BLaER1 treated with 17β-estradiol and CSF1 and Interleukin-3, amounts not matched to agents 10 nM and 100 nM (cell line): ENCODE measurements around the gene CD9.

Experiments
- H3K27ac ChIP-seq, 11 experiments: shearing (Covaris generic); formaldehyde crosslinking; 2 replicates each; pipeline ENCODE4 v1.8.1; 2022
- H3K27me3 ChIP-seq, 11 experiments: shearing (Covaris generic); formaldehyde crosslinking; 2 replicates each; pipeline ENCODE4 v1.8.1; 2022
- H3K36me3 ChIP-seq, 11 experiments: shearing (Covaris generic); formaldehyde crosslinking; 2 replicates each; pipeline ENCODE4 v1.8.1; 2022
- H3K4me1 ChIP-seq, 10 experiments: shearing (Covaris generic); formaldehyde crosslinking; 2 replicates each; pipeline ENCODE4 v1.8.1; 2022
- H3K4me2 ChIP-seq, 11 experiments: shearing (Covaris generic); formaldehyde crosslinking; 2 replicates each; pipeline ENCODE4 v1.8.1; 2022
- H3K4me3 ChIP-seq, 10 experiments: shearing (Covaris generic); formaldehyde crosslinking; 2 replicates each; pipeline ENCODE4 v1.8.1; 2022
- H3K9ac ChIP-seq, 11 experiments: shearing (Covaris generic); formaldehyde crosslinking; 2 replicates each; pipeline ENCODE4 v1.8.1; 2022
- H3K9me3 ChIP-seq, 11 experiments: shearing (Covaris generic); formaldehyde crosslinking; replicated peaks in 1 of 11; 2 replicates each; pipeline ENCODE4 v1.8.1; 2022
- H4K20me1 ChIP-seq, 11 experiments: shearing (Covaris generic); formaldehyde crosslinking; 2 replicates each; pipeline ENCODE4 v1.8.1; 2022
- Cebpa-rat ChIP-seq, 11 experiments: shearing (Covaris generic); IDR thresholded peaks; 2 replicates each; pipeline ENCODE4 v1.8.1; 2022

Gene CD9

GRCh38 chr12:6237830-6238229, 37.6 kb downstream of the CD9 start:
- Histone ChIP-seq H3K4me2 (no peak overlapping the region), H4K20me1 (peaks cover 0 to 75% (median 0%) of the 10 kb centered on the region in 11 experiments; a peak in 9 of 22 replicates), H3K4me1 (peaks cover 28 to 62% (median 43%) of the 10 kb centered on the region in 10 experiments), H3K27ac (no peak overlapping the region), H3K4me3 (no peak overlapping the region), H3K27me3 (no peaks in the 10 kb centered on the region), H3K36me3 (peaks cover 74 to 90% (median 87%) of the 10 kb centered on the region in 11 experiments), H3K9ac (0 out of 22 replicates have a peak overlapping the region, but pooled peaks of 1 of the 11 experiments have one; percentile 9), H3K9me3 (no peaks in the 10 kb centered on the region)
- TF ChIP-seq Cebpa-rat (IDR thresholded peaks at IDR 0.05), result no peak

DNA sequence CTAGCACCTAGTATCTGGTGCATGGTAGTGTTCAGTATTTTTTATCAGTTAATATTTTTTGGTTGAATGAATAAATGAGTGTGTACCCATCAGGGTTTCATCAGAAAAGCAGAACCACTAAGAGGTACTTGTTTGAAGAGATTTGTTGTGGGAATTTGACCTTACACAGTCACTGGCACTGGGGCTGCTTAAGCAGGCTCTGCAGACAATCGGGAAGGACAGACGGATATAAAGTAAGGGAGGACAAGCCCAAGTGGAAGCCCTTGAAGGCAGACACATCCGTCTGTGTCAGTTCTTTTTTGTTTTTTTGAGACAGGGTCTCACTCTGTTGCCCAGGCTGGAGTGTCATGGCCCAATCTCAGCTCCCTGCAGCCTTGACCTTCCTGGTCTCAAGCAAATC, 38.7 kb downstream of the CD9 start:
- no peak overlapping the region for H3K27ac ChIP-seq
- no peak overlapping the region for H3K4me3 ChIP-seq
- peaks cover 0 to 64% (median 0%) of the 10 kb centered on the region in 11 experiments; a peak in 8 of 22 replicates for H4K20me1 ChIP-seq
- H3K36me3 ChIP-seq, result peaks cover 64 to 79% (median 76%) of the 10 kb centered on the region in 11 experiments
- H3K27me3 ChIP-seq, result no peaks in the 10 kb centered on the region
- H3K9ac ChIP-seq, result no peak overlapping the region
- TF ChIP-seq Cebpa-rat (IDR thresholded peaks at IDR 0.05), result no peak
- H3K4me1 ChIP-seq, result peaks cover 17 to 51% (median 33%) of the 10 kb centered on the region in 10 experiments
- H3K4me2 ChIP-seq, result no peak overlapping the region
- H3K9me3 ChIP-seq, result 0 out of 22 replicates have a peak, but pooled peaks cover 0 to 1% (median 0%) of the 10 kb centered on the region in 11 experiments

DNA sequence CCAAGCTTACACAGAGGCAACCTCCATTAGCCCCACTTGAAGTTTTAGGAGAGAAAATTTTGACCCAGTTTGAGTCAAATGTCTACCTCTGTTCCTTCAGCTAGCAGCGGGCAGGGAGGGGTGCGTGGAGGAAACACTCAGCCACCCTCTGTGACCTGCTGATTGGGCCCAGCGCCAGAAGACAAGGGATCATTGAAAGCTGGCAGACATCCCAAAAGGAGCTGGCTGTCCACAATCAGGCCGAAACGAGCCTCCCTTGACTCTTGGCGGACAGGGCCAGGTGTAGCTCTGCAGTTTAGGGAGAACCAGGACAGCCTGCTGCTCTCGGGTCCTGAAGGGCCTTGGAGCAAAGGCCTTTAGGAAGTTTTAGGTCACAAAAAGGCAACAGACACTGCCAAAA, 41.3 kb downstream of the CD9 start:
- Histone ChIP-seq H3K9me3 (peaks cover 0 to 25% (median 18%) of the 10 kb centered on the region in 11 experiments; a peak in 21 of 22 replicates), H3K4me3 (no peak overlapping the region), H3K4me1 (peaks cover 0 to 25% (median 7%) of the 10 kb centered on the region in 10 experiments; a peak in 12 of 20 replicates), H3K27ac (peak overlapping the region in 3 of 11 experiments; percentile 10 to 43 (median 14); a peak in 5 of 22 replicates), H3K36me3 (peaks cover 39 to 59% (median 50%) of the 10 kb centered on the region in 11 experiments), H3K9ac (no peak overlapping the region), H4K20me1 (peaks cover 0 to 38% (median 0%) of the 10 kb centered on the region in 11 experiments; a peak in 5 of 22 replicates), H3K4me2 (0 out of 22 replicates have a peak overlapping the region, but pooled peaks of 1 of the 11 experiments have one; percentile 20), H3K27me3 (no peaks in the 10 kb centered on the region)
- no peak for TF ChIP-seq Cebpa-rat (IDR thresholded peaks at IDR 0.05)

DNA sequence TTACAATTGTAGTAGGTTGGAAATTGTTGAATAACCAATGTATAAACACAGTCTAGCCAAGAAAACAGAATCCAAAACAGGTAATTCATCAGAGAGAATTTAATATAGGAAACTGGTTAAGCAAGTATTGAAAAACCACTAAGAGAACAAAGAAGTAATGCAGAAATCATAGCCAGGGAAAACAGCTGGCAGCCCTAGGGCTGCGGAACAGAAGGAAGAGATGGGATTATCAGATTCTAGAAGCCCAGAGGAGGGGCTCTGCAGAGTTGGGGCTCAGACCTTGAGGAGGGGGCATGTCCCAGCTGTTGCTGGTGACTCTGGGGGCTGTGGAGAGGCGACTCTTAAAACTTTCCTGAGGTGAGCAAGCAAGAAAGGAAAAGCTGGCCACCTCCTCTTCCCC, 49.4 kb downstream of the CD9 start:
- no peak overlapping the region for H3K27ac ChIP-seq
- peaks cover 0 to 7% (median 0%) of the 10 kb centered on the region in 11 experiments; a peak in 1 of 22 replicates for H3K36me3 ChIP-seq
- H3K4me3 ChIP-seq, result no peak overlapping the region
- H4K20me1 ChIP-seq, result no peaks in the 10 kb centered on the region
- H3K4me2 ChIP-seq, result no peak overlapping the region
- peaks cover 0 to 16% (median 14%) of the 10 kb centered on the region in 11 experiments; a peak in 21 of 22 replicates for H3K9me3 ChIP-seq
- TF ChIP-seq Cebpa-rat (IDR thresholded peaks at IDR 0.05), result no peak
- H3K9ac ChIP-seq, result no peak overlapping the region
- no peaks in the 10 kb centered on the region for H3K4me1 ChIP-seq
- H3K27me3 ChIP-seq, result no peaks in the 10 kb centered on the region

GRCh38 chr12:6250343-6250742, 50.1 kb downstream of the CD9 start:
- Histone ChIP-seq H3K27ac (no peak overlapping the region), H3K9ac (no peak overlapping the region), H3K4me1 (no peaks in the 10 kb centered on the region), H3K9me3 (peaks cover 0 to 9% (median 7%) of the 10 kb centered on the region in 11 experiments; a peak in 18 of 22 replicates), H4K20me1 (no peaks in the 10 kb centered on the region), H3K4me2 (no peak overlapping the region), H3K27me3 (no peaks in the 10 kb centered on the region), H3K4me3 (no peak overlapping the region), H3K36me3 (0 out of 22 replicates have a peak, but pooled peaks cover 0 to under 1% (median 0%) of the 10 kb centered on the region in 11 experiments)
- no peak for TF ChIP-seq Cebpa-rat (IDR thresholded peaks at IDR 0.05)

DNA sequence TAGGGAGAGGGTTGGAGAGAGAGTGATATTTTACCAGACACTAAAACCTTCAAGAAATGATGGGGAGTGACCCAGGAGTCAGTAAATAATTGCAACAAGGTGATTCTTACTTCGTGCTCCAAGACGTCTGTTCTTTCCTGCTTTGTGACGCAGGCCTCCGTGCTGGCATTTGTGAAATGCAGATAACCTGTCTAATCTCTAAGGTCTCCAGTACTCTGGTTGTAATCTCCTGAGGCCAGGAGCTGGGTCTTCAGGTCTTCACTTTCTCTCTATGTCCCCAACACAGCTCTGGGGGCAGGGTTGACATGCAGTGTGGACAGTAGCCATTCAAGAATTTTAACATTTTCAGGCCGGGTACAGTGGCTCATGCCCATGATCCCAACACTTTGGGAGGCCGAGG, 53.1 kb downstream of the CD9 start:
- H3K9ac ChIP-seq, result no peak overlapping the region
- no peak overlapping the region for H3K4me3 ChIP-seq
- H3K4me1 ChIP-seq, result no peaks in the 10 kb centered on the region
- no peak for TF ChIP-seq Cebpa-rat (IDR thresholded peaks at IDR 0.05)
- H3K36me3 ChIP-seq, result no peaks in the 10 kb centered on the region
- no peak overlapping the region for H3K27ac ChIP-seq
- no peaks in the 10 kb centered on the region for H4K20me1 ChIP-seq
- no peaks in the 10 kb centered on the region for H3K27me3 ChIP-seq
- peaks cover 7 to 17% (median 12%) of the 10 kb centered on the region in 11 experiments for H3K9me3 ChIP-seq
- H3K4me2 ChIP-seq, result no peak overlapping the region

DNA sequence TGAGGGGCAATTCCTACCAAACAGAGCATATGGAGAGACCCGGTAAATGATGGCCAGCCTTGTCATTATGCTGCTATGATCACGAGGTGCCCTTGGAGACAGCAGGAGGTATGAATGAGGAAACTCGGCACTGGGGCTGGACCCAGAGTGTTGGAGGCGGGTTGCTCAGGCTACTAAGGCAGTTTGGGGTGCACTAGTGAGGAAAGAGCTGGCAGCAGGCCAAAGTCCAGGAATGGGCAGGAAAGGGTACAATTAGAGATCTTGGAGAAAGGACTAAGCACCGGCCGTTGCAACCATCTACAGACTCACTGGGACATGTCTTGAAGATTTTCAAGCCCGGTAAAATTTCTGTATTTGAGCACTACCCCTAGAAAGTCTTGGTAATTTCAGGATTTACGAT, 54.3 kb downstream of the CD9 start:
- H3K36me3 ChIP-seq, result no peaks in the 10 kb centered on the region
- TF ChIP-seq Cebpa-rat (IDR thresholded peaks at IDR 0.05), result no peak
- no peak overlapping the region for H3K27ac ChIP-seq
- H4K20me1 ChIP-seq, result no peaks in the 10 kb centered on the region
- no peaks in the 10 kb centered on the region for H3K4me1 ChIP-seq
- H3K9me3 ChIP-seq, result peaks cover 14 to 25% (median 20%) of the 10 kb centered on the region in 11 experiments
- H3K9ac ChIP-seq, result no peak overlapping the region
- no peak overlapping the region for H3K4me3 ChIP-seq
- H3K27me3 ChIP-seq, result no peaks in the 10 kb centered on the region
- H3K4me2 ChIP-seq, result no peak overlapping the region

DNA sequence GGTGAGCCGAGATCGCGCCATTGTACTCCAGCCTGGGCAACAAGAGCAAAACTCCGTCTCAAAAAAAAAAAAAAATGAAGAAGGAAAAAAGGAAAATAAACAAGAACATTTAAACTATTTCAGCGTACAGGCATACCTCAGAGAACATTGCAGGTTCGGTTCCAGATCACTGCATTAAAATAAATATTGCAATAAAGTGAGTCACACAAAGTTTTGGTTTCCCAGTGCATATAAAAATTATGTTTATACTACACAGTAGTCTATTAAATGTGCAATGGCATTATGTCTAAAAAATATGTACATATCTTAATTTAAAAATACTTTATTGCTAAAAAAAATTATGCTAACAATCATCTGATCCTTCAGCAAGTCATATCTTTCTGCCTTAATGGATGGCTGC, 56.8 kb downstream of the CD9 start:
- H3K27ac ChIP-seq, result no peak overlapping the region
- no peaks in the 10 kb centered on the region for H3K27me3 ChIP-seq
- H3K4me1 ChIP-seq, result peaks cover 0 to 3% (median under 1%) of the 10 kb centered on the region in 10 experiments; a peak in 10 of 20 replicates
- no peaks in the 10 kb centered on the region for H4K20me1 ChIP-seq
- no peaks in the 10 kb centered on the region for H3K36me3 ChIP-seq
- H3K9me3 ChIP-seq, result peaks cover 14 to 25% (median 20%) of the 10 kb centered on the region in 11 experiments
- H3K9ac ChIP-seq, result no peak overlapping the region
- TF ChIP-seq Cebpa-rat (IDR thresholded peaks at IDR 0.05), result no peak
- no peak overlapping the region for H3K4me2 ChIP-seq
- no peak overlapping the region for H3K4me3 ChIP-seq

DNA sequence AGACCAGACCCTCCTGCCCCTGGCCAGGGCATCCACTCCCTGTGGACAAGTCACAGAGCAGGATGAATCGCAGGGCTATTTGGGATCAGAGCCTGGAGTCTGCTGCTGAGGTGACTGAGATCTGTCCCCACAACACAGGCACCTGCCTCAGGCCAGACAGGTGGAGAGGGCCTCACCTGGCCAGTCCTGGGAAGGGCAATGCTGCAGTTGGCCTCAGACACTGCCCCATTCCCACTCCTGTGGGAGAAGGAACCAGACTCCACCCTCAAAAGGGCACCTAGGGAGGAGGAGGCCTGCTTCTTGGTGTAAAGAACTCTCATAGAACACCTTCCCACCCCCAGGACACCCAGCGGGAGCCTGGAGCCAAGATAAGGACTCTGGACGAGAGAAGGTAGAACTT, 62.0 kb downstream of the CD9 start:
- Histone ChIP-seq H3K4me1 (peaks cover 12 to 25% (median 18%) of the 10 kb centered on the region in 10 experiments), H3K27ac (no peak overlapping the region), H3K9ac (no peak overlapping the region), H3K36me3 (no peaks in the 10 kb centered on the region), H3K4me3 (no peak overlapping the region), H3K9me3 (peaks cover 14 to 22% (median 19%) of the 10 kb centered on the region in 11 experiments), H4K20me1 (no peaks in the 10 kb centered on the region), H3K4me2 (peak overlapping the region; percentile 17 to 60 (median 39); a peak in 18 of 22 replicates), H3K27me3 (no peaks in the 10 kb centered on the region)
- no peak for TF ChIP-seq Cebpa-rat (IDR thresholded peaks at IDR 0.05)

GRCh38 chr12:6262623-6263022, 62.4 kb downstream of the CD9 start:
- Histone ChIP-seq H4K20me1 (no peaks in the 10 kb centered on the region), H3K9me3 (peaks cover 11 to 18% (median 14%) of the 10 kb centered on the region in 11 experiments), H3K4me3 (no peak overlapping the region), H3K9ac (no peak overlapping the region), H3K4me2 (peak overlapping the region; percentile 17 to 60 (median 39); a peak in 18 of 22 replicates), H3K27ac (no peak overlapping the region), H3K36me3 (no peaks in the 10 kb centered on the region), H3K27me3 (no peaks in the 10 kb centered on the region), H3K4me1 (peaks cover 15 to 29% (median 22%) of the 10 kb centered on the region in 10 experiments)
- no peak for TF ChIP-seq Cebpa-rat (IDR thresholded peaks at IDR 0.05)
